ENCODE measurements around the gene EFNB1.

GRCh38 chrX:68844581-68844980, 15.8 kb downstream of the EFNB1 start:
- TF ChIP-seq, protein P1, sequence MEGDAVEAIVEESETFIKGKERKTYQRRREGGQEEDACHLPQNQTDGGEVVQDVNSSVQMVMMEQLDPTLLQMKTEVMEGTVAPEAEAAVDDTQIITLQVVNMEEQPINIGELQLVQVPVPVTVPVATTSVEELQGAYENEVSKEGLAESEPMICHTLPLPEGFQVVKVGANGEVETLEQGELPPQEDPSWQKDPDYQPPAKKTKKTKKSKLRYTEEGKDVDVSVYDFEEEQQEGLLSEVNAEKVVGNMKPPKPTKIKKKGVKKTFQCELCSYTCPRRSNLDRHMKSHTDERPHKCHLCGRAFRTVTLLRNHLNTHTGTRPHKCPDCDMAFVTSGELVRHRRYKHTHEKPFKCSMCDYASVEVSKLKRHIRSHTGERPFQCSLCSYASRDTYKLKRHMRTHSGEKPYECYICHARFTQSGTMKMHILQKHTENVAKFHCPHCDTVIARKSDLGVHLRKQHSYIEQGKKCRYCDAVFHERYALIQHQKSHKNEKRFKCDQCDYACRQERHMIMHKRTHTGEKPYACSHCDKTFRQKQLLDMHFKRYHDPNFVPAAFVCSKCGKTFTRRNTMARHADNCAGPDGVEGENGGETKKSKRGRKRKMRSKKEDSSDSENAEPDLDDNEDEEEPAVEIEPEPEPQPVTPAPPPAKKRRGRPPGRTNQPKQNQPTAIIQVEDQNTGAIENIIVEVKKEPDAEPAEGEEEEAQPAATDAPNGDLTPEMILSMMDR (optimal IDR thresholded peaks at IDR 0.05 in 1 of 3, IDR thresholded peaks at IDR 0.05 in 1 of 3, conservative IDR thresholded peaks at IDR 0.05 in 1 of 3; ENCODE audit: extremely low read depth in 1 of 3, insufficient read depth in 2 of 3, low read length in 3 of 3) = no peak
- TF ChIP-seq EZH2 (IDR thresholded peaks at IDR 0.05; ENCODE audit: low read length) = no peak
